ENCODE data around the gene P4HA2.

P4HA2 gene

GRCh38 chr5:132238169-132238744, 10.6 kb upstream of the P4HA2 start:
- TF ChIP-seq, protein P1, sequence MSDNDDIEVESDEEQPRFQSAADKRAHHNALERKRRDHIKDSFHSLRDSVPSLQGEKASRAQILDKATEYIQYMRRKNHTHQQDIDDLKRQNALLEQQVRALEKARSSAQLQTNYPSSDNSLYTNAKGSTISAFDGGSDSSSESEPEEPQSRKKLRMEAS (IDR thresholded peaks at IDR 0.05), result no peak
- peak; percentile 81 for TF ChIP-seq RAD21 (IDR thresholded peaks at IDR 0.05; ENCODE audit: low read depth)
- no peak for TF ChIP-seq NFIC (IDR thresholded peaks at IDR 0.05)

DNA sequence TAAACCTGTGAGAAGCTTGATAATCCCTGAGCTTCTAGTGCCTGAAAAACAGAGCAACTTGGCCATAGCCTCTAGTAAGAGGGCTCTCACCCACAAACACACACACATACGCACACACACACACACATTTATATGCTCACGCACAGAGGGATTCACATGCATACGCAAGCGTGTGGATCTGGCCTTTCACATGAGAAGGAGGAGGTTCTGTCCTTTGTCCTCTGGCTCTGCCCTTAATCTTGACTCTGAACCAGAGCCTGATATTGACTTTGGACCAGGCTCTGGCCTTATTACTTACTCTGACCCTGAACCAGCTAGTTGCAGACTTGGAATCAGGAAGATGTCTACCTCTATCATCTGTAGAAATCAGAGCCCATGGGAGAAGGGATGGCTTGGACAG, 10.0 kb upstream of the P4HA2 start:
- TF ChIP-seq ZBTB7A (IDR thresholded peaks at IDR 0.05; ENCODE audit: low read depth), result no peak
- no peak for TF ChIP-seq TCF12 (IDR thresholded peaks at IDR 0.05; ENCODE audit: low read depth)
- TF ChIP-seq CEBPB (IDR thresholded peaks at IDR 0.05), result no peak
- no peak for TF ChIP-seq TAF1 (IDR thresholded peaks at IDR 0.05; ENCODE audit: low read depth)
- TF ChIP-seq REST (IDR thresholded peaks at IDR 0.05; ENCODE audit: low read depth), result no peak
- no peak for TF ChIP-seq FOXM1 (IDR thresholded peaks at IDR 0.05; ENCODE audit: borderline replicate concordance, low read depth)
- no peak for TF ChIP-seq CREB1 (IDR thresholded peaks at IDR 0.05; ENCODE audit: low read depth)
- TF ChIP-seq YY1 (IDR thresholded peaks at IDR 0.05; ENCODE audit: low read depth), result no peak
- TF ChIP-seq TEAD4 (IDR thresholded peaks at IDR 0.05), result no peak
- TF ChIP-seq, protein P1 (IDR thresholded peaks at IDR 0.05), result no peak
- no peak for TF ChIP-seq NFIC (IDR thresholded peaks at IDR 0.05)
- TF ChIP-seq, protein P2, sequence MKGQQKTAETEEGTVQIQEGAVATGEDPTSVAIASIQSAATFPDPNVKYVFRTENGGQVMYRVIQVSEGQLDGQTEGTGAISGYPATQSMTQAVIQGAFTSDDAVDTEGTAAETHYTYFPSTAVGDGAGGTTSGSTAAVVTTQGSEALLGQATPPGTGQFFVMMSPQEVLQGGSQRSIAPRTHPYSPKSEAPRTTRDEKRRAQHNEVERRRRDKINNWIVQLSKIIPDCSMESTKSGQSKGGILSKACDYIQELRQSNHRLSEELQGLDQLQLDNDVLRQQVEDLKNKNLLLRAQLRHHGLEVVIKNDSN (IDR thresholded peaks at IDR 0.05), result no peak
- TF ChIP-seq EGR1 (IDR thresholded peaks at IDR 0.05), result no peak
- TF ChIP-seq EP300 (IDR thresholded peaks at IDR 0.05; ENCODE audit: borderline replicate concordance), result no peak
- TF ChIP-seq RAD21 (IDR thresholded peaks at IDR 0.05; ENCODE audit: low read depth), result no peak

DNA sequence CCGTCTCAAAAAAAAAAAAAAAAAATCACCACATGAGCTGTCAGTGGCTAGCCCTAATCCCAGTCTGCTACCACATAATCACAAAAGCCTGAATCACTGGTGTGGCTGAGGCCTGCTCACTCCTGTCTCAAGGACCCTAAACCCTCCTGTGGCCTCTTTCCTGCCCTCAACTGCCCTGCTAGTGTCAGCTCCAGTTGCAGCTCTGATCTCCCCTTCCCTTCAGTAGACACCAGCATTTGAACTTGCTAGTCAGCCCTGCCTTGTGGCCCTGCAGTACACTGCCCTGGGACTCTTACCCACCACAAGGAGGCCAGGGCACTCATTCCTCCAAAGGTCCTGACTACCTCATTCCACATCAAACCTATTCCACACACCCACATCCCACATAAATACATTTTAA, 9.5 kb upstream of the P4HA2 start:
- TF ChIP-seq NFIC (IDR thresholded peaks at IDR 0.05), result no peak
- no peak for TF ChIP-seq CEBPB (IDR thresholded peaks at IDR 0.05)
- TF ChIP-seq EGR1 (IDR thresholded peaks at IDR 0.05), result no peak

GRCh38 chr5:132235340-132235739, 7.7 kb upstream of the P4HA2 start:
- TF ChIP-seq TAF1 (IDR thresholded peaks at IDR 0.05; ENCODE audit: low read depth) (no peak), CREB1 (IDR thresholded peaks at IDR 0.05; ENCODE audit: low read depth) (no peak), REST (IDR thresholded peaks at IDR 0.05; ENCODE audit: low read depth) (no peak), RAD21 (IDR thresholded peaks at IDR 0.05; ENCODE audit: low read depth) (no peak)
- TF ChIP-seq, protein P1 (IDR thresholded peaks at IDR 0.05), result no peak
- TF ChIP-seq, protein P2 (IDR thresholded peaks at IDR 0.05), result no peak

GRCh38 chr5:132234684-132235062, 7.0 kb upstream of the P4HA2 start:
- TF ChIP-seq CEBPB (IDR thresholded peaks at IDR 0.05), result no peak
- TF ChIP-seq YY1 (IDR thresholded peaks at IDR 0.05; ENCODE audit: low read depth), result no peak
- TF ChIP-seq REST (IDR thresholded peaks at IDR 0.05; ENCODE audit: low read depth), result no peak
- no peak for TF ChIP-seq EGR1 (IDR thresholded peaks at IDR 0.05)
- TF ChIP-seq FOXM1 (IDR thresholded peaks at IDR 0.05; ENCODE audit: borderline replicate concordance, low read depth), result no peak
- TF ChIP-seq, protein P1 (IDR thresholded peaks at IDR 0.05), result no peak
- TF ChIP-seq TEAD4 (IDR thresholded peaks at IDR 0.05), result no peak
- no peak for TF ChIP-seq TCF12 (IDR thresholded peaks at IDR 0.05; ENCODE audit: low read depth)
- TF ChIP-seq TAF1 (IDR thresholded peaks at IDR 0.05; ENCODE audit: low read depth), result no peak
- TF ChIP-seq ZBTB7A (IDR thresholded peaks at IDR 0.05; ENCODE audit: low read depth), result no peak
- no peak for TF ChIP-seq RAD21 (IDR thresholded peaks at IDR 0.05; ENCODE audit: low read depth)
- TF ChIP-seq EP300 (IDR thresholded peaks at IDR 0.05; ENCODE audit: borderline replicate concordance), result no peak
- TF ChIP-seq NFIC (IDR thresholded peaks at IDR 0.05), result no peak

All from Ishikawa (cell line).